ENCODE results near the gene NHP2. TPM values are rescaled to one million over a fixed set of nuclear protein-coding genes. Genes with fewer than 3 reads are reported as not detected.

Gene NHP2
- total and polyA plus RNA-seq, 12 donors: 65.2 to 269 (median 122) TPM

DNA sequence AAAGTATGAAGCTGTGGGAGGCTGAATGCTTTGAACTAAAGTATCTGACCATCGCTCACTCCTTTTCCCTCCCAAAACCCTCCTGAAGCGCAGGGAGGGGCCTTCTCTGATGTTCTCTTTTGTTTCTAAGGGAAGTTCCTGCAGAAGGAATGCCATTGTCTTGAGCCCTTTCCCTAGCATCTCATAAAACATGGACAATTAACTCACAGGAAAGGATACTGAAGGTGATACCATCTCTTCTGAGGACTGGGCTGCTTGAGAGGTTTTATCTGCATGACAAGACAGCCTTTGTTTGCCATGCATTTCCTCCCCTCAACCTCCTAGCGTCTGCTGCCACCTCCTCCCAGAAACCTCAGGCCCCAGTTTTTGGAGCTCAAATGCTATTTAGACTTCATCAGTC lies 27.1 kb downstream of the NHP2 start:
- H3K27ac ChIP-seq: no peak overlapping the region
- no peaks in the 10 kb centered on the region for H3K9me3 ChIP-seq (replicated peaks in 1 of 3)
- DNase-seq: no peak
- H3K27me3 ChIP-seq: no peaks in the 10 kb centered on the region
- H3K4me3 ChIP-seq: no peak overlapping the region
- intact Hi-C loops (cut with DNase I): no loop called here
- peaks cover under 1 to 3% of the 10 kb centered on the region in 2 donors for H3K4me1 ChIP-seq (replicated peaks in 1 of 2)
- no peaks in the 10 kb centered on the region for H3K36me3 ChIP-seq (replicated peaks in 1 of 2)
- TF ChIP-seq POLR2A (IDR thresholded peaks at IDR 0.05): no peak
- WGBS, 4 donors: 63 to 74% (median 71%) methylated on average over 3 of the region's 3 CpGs

DNA sequence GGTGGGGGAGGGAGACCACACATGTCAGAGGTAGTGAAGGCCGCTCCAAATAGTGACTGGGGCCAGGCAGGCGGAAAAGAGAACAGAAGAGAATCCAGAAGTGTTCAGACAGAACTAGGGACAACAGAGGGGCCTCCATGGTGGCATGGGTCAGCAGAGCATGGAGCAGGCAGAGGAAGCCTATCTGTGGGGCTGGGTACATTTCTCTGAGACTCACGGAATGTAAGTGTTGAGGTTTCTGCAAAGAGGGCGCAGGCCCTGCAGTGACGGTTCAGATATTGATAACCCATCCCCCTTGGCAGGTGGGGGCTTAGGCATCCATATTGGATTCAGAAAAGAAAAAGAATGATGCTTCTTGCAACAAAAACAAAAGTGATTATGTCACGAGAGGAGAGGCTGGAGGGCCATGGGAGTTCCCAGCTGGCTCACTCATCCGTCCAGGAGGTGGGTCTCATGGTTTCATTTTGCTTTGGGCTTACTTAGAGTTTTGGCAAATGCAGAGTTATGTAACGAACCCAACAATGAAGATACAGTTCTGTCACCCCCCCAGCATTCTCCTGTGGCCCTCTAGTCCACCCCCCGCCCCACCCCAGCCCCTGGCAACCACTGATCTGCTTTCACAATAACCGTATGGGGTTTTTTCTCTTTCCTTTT lies 28.3 kb downstream of the NHP2 start:
- WGBS, 4 donors: 75 to 79% (median 78%) methylated on average over 10 of the region's 10 CpGs
- DNase-seq: no peak
- H3K4me1 ChIP-seq (replicated peaks in 1 of 2): peaks cover 0 to 5% of the 10 kb centered on the region in 2 donors

DNA sequence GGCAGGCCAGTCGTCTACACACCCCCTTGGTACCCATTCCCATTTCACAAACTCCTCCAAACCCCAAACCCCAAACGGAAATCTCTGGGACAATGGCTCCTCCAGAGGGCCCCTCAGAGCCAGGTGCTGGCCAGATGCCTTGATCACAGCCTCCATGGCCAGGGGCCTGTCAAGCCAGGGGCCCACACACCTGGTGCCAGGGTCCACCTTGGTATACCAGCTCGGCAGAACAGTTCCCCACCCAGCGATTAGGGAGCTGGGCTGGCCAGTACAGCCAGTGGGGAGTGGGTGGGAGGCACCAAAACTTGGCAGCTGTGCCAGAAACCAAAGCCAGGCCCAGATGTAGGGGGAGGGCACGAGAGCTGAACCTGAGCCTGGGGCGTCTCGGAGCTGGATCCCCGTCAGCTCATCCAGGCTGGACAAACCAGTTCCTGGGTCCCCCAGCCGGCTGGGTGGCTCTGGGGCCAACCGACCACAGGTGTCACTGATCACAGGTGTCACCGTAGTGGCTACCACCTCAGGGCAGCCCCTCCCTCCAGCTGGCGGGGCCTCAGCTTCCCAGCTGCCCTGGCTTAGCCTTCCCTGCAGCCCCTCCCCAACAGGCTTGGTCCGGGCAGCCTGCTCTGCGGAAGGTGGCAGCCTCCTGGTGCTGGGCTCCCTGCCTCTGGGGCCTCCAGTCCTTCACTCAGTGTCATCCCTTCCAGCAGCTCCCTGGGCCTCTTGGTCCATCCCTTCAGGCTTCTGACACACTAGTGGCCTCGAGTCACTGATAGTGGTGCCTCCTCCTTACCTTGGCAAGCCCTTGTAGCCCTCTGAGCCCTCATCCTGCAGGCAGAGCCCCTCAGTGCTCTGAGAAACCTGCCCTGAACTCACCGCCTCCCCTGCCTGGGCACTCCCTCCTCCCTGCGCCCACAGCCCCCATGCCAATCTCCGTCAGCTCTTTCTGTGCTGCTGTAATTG lies 29.4 kb downstream of the NHP2 start:
- no peaks in the 10 kb centered on the region for H3K36me3 ChIP-seq (replicated peaks in 1 of 2)
- H3K4me3 ChIP-seq: no peak overlapping the region
- intact Hi-C loops (cut with DNase I): no loop called here
- no peaks in the 10 kb centered on the region for H3K9me3 ChIP-seq (replicated peaks in 1 of 3)
- no peak for DNase-seq
- no peak overlapping the region for H3K27ac ChIP-seq
- no peaks in the 10 kb centered on the region for H3K27me3 ChIP-seq
- peaks cover 0 to 5% of the 10 kb centered on the region in 2 donors for H3K4me1 ChIP-seq (replicated peaks in 1 of 2)
- TF ChIP-seq POLR2A (IDR thresholded peaks at IDR 0.05): no peak
- TF ChIP-seq, protein P1, sequence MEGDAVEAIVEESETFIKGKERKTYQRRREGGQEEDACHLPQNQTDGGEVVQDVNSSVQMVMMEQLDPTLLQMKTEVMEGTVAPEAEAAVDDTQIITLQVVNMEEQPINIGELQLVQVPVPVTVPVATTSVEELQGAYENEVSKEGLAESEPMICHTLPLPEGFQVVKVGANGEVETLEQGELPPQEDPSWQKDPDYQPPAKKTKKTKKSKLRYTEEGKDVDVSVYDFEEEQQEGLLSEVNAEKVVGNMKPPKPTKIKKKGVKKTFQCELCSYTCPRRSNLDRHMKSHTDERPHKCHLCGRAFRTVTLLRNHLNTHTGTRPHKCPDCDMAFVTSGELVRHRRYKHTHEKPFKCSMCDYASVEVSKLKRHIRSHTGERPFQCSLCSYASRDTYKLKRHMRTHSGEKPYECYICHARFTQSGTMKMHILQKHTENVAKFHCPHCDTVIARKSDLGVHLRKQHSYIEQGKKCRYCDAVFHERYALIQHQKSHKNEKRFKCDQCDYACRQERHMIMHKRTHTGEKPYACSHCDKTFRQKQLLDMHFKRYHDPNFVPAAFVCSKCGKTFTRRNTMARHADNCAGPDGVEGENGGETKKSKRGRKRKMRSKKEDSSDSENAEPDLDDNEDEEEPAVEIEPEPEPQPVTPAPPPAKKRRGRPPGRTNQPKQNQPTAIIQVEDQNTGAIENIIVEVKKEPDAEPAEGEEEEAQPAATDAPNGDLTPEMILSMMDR (IDR thresholded peaks at IDR 0.05): no peak
- WGBS, 4 donors: 86 to 91% (median 88%) methylated on average over 7 to 18 of the region's 18 CpGs

More for the DNA sequence above, 28.3 kb downstream of the NHP2 start:
- Histone ChIP-seq H3K27ac (no peak overlapping the region), H3K27me3 (no peaks in the 10 kb centered on the region), H3K4me3 (no peak overlapping the region), H3K36me3 (replicated peaks in 1 of 2) (no peaks in the 10 kb centered on the region), H3K9me3 (replicated peaks in 1 of 3) (no peaks in the 10 kb centered on the region)
- intact Hi-C loops (cut with DNase I): no loop called here
- TF ChIP-seq, protein P1 (IDR thresholded peaks at IDR 0.05): no peak
- no peak for TF ChIP-seq POLR2A (IDR thresholded peaks at IDR 0.05)

DNA sequence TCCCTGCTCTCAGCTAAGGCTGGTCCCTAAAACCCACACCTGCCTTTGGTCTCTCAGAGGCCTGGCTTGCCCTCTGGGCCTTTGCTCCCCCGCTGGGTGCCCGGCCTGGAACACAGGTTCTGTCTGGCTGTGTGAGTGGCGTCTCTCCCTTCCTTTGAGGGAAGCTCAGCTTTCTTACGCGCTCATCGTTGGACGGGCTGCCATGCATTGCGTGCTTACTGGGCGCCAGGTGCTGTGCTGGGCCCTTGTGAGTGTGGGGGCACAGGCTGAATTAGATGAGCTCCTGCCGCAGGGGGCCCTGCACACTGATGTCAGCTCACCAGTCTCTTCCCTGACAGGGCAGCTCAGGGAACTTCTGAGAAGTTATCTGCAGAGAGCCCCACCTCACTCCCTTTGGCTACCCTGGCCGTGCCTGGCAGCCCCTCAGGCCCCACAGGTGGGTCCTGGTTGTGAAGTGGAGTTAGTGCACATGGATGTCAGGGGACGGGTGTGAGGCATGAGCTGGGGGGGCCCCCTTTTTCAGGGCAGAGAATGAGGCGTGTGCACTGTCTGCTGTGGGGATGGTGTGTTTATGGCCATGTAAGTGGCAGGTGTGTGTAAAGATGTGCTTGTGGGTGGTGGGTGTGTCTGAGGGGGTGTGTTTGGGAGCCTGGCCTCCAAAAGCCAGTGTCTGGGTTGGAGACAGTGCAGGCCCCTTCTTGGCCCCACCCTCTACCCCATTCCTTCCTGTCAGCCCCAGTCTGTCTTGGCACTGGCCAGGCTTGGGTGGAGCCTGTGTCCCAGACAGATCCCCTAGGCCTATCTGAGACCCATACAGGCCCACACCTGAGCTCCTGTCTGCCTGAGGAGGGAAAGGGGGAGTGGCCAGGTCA lies 30.4 kb downstream of the NHP2 start:
- intact Hi-C loops (cut with DNase I): no loop called here
- no peak for DNase-seq
- TF ChIP-seq, protein P1 (IDR thresholded peaks at IDR 0.05): no peak
- no peak for TF ChIP-seq POLR2A (IDR thresholded peaks at IDR 0.05)
- H3K9me3 ChIP-seq (replicated peaks in 1 of 3): no peaks in the 10 kb centered on the region
- H3K4me3 ChIP-seq: no peak overlapping the region
- no peaks in the 10 kb centered on the region for H3K36me3 ChIP-seq (replicated peaks in 1 of 2)
- H3K27me3 ChIP-seq: no peaks in the 10 kb centered on the region
- no peak overlapping the region for H3K27ac ChIP-seq
- H3K4me1 ChIP-seq (replicated peaks in 1 of 2): peaks cover 0 to 5% of the 10 kb centered on the region in 2 donors
- WGBS, 4 donors: 88 to 96% (median 93%) methylated on average over 8 to 13 of the region's 13 CpGs

All from adrenal gland (tissue), 12 donors.